GM19240 (cell line): ENCODE measurements around the gene ATP1B1.
"Not testable (repeated sequence)": the region's sequence is repeated elsewhere in the genome, so short reads cannot be mapped to it uniquely, and the experiment has no call there.

Experiments used
- DNase-seq: peaks from one replicate; pipeline ENCODE4 v3.0.0; 2011; ENCODE audit warnings: low spot score; ENCODE audit not compliant: insufficient read length

Gene ATP1B1

DNA sequence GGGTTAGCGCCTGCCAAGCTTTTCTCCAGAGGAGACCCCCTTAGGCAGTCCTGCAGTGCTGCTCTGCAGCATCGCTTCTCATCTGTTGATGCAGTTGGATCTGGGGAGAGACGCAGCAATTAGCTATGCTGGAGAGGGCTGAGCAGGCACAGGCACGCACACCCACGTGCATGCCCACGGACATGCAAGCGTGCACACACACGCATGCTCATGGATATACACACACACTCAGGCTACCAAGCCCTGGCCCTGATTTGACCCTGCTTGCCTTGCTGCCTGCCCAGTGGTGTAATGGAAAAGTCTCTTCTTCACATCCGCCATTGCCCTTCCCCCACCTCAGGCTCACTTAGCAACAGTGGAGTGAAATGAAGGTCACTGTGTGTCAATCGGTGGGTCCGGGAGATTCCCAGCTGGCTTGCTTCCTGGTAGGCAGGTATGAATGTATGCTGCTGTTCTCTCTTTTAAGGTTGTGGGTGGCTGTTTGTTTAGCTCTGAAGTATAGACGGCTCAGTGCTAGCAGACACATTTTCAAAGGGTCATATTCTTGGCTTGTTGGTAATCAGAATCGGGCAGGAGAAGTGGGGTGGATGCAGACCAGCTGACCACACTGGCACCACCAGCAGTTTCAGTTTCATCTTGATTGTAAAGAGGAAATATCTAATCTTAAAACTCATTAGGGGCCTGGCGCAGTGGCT, 9.5 kb downstream of the ATP1B1 start:
- DNase-seq = no peak

- DNase-seq = no peak
These were observed 10.5 kb downstream of the ATP1B1 start for GRCh38 chr1:169117014-169117413.

DNA sequence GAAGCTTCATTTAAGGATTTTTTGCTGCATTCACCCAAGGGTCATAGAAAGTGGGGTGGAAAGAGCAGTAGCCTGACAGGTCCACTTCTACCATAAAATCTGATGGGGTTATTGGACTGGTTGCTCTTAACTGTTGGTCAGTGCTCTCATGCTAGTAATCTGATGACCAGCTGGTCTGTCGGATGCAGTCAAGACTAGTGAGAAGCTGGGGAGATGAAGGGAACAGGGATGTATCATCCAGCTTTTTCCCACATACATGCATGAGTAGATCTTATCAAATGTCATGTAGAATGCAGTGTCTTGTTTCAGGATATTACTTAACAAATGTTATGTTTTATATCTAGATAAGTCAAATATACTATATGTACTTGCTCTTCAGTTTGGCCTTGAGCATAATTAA, 11.1 kb downstream of the ATP1B1 start:
- no peak for DNase-seq

DNA sequence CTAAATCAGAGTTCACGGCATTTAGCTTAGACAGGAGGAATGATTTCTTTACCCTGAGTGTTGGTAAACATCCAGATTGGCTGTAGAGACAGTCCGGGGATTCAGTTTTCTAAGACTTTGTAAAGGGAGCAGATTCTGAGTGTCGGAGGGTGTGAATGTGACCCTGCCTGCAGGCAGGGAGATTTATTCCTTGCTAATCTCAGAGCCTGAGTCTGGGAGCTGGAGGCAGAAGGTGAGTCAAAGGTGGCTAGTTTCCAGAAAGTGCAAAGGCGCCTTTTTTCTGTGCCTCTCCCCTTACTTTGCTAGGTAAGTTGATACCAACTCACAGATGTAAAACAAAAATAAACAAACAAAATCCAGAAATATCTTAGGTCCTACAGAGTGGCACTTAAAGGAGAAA, 11.7 kb downstream of the ATP1B1 start:
- DNase-seq = no peak

- DNase-seq = no peak
These were observed 12.9 kb downstream of the ATP1B1 start for GRCh38 chr1:169119405-169119804.

DNA sequence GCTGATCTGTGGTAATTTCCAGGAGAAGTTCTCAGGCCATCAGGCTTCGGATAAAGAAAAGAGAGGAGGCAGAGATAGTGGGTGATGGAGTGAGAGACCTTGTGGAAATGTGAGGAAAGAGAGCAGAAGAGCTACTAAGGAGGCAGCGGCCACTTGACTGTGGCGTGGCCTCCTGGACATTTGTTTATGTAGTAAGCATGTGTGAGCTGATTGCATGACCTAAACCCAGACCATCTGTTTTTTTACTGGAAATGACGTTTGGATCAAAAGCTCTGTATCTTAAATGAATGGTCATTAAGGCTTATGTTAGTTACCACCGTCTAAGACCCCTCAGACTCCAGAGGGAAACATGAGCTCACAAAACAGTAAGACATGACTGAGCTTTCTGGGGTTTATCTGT, 13.6 kb downstream of the ATP1B1 start:
- no peak for DNase-seq

DNA sequence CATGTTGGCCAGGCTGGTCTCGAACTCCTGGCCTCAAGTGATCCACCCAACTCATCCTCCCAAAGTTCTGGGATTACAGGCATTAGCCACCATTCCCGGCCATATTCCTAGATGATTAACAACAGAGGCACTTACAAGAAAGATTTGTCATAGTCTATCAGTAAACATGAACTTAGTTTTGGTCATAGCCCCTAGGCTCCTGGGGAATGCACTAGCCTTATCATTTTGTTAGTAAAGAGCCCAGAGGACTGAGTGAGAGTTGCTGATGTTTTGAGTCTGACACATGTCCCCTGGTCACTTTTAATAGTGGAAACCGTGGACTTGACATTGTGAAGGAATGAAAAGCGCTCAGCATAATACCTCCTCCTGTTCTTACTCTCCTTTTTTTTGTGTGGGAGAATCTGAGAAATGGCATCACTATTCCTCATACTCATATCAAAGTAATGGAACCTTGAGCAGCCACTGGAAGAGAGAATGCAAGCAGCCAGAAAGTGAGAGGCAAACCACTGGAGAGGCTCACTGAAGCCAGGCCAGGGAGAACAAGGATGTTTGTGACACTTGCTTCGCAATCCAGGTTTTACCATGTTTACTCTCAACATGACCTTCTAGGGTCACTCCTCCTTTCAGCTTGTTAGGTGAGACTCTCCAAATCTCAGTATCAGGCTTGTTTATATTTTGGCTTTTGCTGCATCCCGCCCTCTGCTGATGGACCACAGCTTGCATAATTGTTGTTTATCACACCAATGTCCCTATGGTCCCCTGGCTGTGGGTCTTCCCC, 14.8 kb downstream of the ATP1B1 start:
- no peak for DNase-seq

GRCh38 chr1:169122976-169123375, 16.5 kb downstream of the ATP1B1 start:
- no peak for DNase-seq

GRCh38 chr1:169124459-169124858, 18.0 kb downstream of the ATP1B1 start:
- DNase-seq = no peak

- DNase-seq = not testable (repeated sequence)
These were observed 19.1 kb downstream of the ATP1B1 start for GRCh38 chr1:169125597-169125996.

- no peak for DNase-seq
These were observed 19.8 kb downstream of the ATP1B1 start for GRCh38 chr1:169126335-169126734.

GRCh38 chr1:169127305-169127704, 20.8 kb downstream of the ATP1B1 start:
- no peak for DNase-seq

DNA sequence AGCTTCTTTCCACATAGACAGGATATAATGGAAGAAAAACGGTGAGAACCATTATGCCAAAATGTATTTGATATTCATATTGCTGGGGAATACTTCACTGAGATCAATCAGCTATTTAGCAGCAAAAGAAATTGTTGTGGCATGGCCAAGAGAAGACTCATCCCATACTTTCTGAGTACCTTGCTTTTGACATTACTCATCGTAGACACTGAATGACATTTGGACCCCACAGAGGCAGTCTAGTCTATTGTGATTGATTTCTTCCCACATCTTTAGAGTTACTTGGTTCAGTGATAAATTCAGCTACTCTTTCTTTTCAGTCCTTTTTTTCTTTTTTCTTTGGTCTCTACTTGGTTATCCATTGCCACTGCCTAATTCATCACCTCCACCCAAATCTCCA, 22.1 kb downstream of the ATP1B1 start:
- no peak for DNase-seq

GRCh38 chr1:169129109-169129784, 22.8 kb downstream of the ATP1B1 start:
- DNase-seq = no peak

DNA sequence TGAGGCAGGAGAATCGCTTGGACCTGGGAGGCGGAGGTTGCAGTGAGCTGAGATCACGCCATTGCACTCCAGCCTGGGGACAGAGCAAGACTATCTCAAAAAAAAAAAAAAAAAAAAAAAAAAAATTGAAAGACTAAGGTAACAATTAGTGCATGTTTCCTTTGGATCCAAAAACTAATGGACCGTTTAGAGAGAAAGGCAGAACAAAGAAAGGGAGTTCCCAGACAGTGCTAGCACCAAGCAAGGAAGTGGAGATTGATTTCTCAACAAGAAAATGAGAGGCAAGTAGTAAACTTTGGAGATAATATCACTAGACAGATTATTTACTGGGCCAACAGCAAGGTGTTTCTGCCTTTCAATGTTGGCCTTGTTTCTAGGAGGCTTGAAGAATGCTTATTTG, 24.2 kb downstream of the ATP1B1 start:
- no peak for DNase-seq

DNA sequence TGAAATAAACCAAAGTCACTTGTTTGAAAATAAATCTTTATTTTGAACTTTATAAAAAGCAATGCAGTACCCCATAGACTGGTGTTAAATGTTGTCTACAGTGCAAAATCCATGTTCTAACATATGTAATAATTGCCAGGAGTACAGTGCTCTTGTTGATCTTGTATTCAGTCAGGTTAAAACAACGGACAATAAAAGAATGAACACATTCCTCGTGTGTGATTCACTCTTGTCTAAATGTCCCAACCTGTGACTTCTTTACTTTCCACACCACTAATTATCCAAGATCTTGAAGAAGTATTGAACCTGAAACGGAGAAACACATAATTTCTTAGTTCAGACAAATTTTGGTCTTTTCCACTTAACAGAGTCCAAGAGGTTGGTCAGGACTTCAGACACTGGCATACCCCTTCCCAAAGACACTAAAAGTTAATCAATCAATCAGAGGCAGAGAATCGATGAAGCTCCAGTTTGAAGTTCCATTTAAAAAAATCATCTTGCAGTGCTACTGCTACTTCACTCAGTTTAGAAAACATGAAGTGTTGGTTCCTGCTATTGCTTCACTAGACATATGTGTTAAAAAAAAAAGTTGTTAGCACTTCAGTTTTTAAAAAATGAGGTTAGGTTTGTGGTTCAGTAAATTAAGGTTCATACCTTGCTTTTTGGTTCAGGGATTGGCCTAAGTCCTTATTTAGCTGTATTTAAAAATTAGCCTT, 26.2 kb downstream of the ATP1B1 start:
- no peak for DNase-seq

DNA sequence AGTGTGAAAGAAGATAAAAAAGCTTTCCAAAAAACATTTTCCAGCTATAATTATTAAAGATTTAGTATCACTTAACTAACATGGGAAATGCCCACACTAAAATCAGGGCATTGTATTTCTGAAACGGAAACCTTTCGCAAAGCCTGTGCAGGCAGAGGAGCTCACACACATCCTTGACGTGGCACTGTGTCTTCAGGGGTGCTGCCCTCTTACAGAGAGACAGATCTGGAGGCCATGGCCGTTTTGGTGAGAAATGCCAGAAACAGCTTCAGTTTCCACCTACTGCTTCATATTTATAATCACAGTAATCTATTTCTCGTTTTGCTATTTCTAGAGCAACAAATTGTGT, 26.7 kb downstream of the ATP1B1 start:
- DNase-seq = no peak

DNA sequence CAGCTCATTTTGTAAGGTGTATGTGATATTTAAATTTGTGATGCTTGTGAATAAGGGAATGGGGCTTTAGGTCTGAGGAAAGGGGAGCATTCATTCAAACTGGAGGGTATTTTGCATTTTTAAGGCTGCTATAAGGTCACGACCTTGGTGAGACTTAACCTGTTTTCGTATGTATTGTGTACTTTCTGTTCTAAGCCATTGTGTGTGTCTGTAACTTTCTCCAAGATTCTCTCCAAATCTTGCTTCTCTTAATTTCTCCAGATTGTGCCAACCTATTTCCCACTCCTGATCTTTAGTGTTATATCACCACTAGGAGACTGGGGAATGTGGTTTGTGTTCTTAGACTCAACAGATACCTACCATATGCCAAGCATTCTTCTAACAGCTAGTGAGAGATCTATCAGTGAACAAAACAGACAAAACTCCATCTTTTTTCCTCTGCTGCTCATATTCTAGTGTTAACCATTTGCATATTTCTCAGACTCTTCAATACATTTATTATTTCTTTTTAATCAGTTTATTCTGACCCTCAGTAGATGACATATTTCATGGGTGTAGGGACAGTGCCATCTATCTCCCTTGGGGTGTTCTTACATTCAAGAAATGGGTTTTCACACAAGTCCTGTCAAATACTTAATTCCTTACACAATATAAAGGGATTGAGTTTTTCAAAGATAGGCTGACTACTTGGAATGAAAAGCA, 27.5 kb downstream of the ATP1B1 start:
- DNase-seq = no peak

DNA sequence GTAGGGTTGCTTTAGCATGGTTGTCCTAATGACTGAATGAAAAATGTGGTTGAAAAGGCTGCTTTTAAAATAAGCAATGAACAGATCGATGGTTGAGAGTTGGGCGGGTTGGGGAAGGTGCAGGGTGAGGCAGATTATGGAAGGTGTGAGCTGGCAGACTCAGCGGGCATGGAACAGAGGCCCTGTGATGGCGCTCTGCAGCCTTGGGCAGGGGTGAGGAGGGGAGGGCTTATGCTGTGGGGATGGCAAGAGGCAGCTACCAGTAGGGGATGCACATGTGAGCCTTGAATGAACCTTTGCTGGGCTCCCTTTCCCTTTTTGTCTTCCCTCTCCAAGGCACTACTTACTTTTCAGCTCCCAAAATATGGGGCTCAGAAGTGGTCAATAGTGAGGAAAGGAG, 30.9 kb downstream of the ATP1B1 start:
- DNase-seq = no peak

GRCh38 chr1:169138866-169139670, 32.6 kb downstream of the ATP1B1 start:
- peak; percentile 25 for DNase-seq
